NCI-H2107 (cell line): ENCODE results near the gene CUX1.

Source experiments
- DNase-seq: peaks from one replicate; lab custom pipeline; 2025; lab: John Stamatoyannopoulos, UW

CUX1 gene

GRCh38 chr7:101893341-101894082, 76.1 kb downstream of the CUX1 start:
- DNase-seq = no peak

GRCh38 chr7:101896316-101896715, 78.9 kb downstream of the CUX1 start:
- DNase-seq = no peak

GRCh38 chr7:101896941-101897340, 79.5 kb downstream of the CUX1 start:
- no peak for DNase-seq

GRCh38 chr7:101898106-101898505, 80.7 kb downstream of the CUX1 start:
- DNase-seq = no peak

DNA sequence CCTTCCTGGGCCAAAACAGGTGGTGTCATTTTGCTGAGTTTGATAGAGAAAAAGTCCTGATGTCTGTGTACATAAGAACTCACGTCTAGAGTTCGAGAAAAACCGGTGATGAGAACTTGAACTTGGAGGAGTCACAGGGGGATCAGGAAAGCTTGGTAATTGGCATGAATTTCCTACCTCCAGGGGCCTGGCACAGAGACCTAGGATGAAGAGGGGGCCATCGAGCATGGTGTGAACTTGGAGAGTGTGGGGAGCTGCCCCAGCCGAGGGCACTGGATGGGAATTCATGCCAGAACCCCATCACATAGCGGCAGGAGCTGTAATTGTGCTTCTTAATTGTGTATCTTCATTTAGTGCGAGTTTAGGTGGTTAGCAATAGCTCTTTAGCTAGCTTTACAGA, 82.2 kb downstream of the CUX1 start:
- no peak for DNase-seq

GRCh38 chr7:101900103-101900502, 82.7 kb downstream of the CUX1 start:
- DNase-seq = no peak

DNA sequence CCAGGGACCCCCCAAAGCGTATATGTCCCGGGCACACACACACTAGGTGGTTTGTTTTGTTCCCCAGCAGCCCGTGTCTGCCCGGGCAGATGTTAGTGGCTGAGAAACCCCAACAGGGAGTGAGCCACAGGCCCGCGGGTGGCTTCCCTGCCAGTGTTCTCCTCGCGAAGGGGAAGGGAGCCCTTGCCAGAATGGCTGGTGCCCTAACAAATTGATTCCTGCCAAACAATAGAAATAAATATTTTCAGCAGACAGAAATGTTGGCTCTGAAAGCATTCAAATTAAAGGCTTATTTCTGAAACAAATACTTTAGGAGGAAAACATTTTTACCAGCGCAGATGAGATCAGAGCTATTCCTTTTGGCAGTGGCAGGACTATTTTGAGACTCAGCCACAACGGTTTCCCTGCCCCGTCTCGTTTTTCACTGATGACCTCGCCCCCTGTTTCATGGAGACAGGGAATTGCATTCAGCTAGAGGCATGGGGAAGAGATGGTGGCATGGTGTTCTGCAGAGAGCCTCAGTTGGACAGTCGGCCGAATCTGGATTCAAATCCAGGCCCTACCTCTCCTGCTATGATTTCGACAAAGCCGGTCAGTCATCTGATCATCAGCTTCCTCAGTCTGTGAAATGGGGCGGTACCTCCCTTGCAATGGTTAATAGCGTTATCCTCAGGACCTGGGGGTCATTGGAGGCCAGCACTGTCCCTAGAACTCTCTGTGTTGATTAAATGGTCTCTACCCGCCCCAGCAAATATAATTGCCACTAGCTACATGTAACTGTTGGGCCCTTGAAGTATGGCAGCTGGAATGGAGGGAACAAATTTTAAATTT, 84.5 kb downstream of the CUX1 start:
- DNase-seq = no peak

DNA sequence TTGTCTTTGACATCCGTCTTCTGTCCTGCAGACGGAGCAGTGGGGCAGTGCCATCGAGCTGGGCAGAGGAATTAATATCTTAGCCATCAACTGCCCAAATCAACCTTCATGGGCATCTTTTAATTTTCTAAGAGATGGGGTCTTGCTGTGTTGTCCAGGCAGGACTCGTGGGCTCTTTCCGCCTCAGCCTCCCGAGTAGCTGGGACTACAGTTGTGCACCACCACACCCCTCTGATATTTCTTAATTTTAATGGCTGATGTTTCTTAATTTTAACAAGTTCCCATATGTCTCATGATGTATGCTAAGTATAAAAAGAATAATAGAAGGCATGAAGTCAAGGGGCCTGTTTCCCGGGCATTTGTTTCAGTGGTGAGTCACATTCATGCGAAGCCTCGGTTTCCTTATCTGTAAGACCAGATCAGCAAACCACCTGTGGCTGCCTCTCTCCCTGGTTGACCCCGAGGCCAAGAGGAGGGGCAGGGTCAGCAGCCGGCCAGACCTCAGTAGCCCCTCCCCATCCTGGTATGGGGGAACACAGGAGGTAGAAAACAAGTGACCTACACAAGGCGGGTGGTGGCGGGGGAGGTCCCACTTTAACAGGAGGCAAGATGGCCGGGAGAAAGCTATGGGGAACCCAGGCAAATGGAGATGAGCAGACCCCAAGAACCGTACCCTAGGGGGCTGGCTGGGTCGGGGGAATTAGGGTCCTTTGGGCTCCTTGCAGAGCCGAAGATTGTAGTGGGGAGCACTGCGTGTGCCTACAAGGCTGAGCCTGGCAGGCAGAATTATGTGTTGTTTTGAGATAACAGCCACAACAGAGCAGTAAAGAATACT, 85.5 kb downstream of the CUX1 start:
- DNase-seq = no peak

GRCh38 chr7:101903515-101903868, 86.1 kb downstream of the CUX1 start:
- DNase-seq = no peak

- DNase-seq = no peak
Observed at GRCh38 chr7:101904019-101904418, 86.6 kb downstream of the CUX1 start.

- no peak for DNase-seq
Observed at GRCh38 chr7:101905203-101905865, 87.9 kb downstream of the CUX1 start.

DNA sequence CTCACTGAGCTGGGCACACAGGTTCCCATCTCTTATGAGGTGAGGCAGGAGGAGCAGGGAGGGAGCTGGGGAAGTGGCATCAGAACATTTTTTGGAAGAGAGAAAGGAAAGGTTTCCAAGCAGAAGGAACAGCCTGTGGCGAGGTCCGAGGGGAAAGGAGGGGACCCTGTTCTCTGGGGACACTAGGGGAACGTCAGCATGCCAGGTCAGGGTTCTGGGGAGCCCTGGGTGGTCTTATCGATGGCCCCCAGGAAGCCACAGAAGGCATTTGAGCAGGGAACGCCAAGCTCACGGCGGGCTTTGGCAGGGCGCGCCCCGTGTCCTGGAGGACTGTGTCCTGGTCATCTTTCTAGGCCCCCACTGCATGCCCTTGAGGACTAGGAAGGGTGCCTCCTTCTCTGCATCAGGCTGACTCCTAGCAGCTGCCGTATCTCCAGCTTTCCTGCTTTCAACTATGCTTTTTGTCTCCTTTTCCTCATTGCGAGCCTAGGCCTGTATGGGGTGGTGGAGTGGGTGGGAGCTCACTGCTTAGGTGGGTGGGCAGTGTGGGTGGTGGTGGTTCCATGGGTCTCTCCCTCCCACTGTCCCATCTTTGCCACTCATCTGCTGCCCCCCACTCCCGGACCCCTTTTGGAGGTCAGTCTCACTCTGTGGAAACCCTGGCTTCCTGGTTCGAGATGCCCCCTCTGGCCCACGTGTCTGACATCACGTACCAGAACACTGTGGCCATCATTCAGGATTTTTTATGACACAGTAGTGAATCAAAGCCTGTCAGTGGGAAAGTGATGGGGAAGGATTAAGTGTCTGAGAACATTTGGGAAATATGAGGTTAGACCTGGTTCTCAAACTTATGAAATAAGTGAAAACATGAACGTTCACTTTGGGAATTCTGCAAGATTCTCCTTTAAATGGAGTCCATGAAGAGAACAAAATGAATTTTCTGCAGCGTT, 89.1 kb downstream of the CUX1 start:
- DNase-seq = no peak

DNA sequence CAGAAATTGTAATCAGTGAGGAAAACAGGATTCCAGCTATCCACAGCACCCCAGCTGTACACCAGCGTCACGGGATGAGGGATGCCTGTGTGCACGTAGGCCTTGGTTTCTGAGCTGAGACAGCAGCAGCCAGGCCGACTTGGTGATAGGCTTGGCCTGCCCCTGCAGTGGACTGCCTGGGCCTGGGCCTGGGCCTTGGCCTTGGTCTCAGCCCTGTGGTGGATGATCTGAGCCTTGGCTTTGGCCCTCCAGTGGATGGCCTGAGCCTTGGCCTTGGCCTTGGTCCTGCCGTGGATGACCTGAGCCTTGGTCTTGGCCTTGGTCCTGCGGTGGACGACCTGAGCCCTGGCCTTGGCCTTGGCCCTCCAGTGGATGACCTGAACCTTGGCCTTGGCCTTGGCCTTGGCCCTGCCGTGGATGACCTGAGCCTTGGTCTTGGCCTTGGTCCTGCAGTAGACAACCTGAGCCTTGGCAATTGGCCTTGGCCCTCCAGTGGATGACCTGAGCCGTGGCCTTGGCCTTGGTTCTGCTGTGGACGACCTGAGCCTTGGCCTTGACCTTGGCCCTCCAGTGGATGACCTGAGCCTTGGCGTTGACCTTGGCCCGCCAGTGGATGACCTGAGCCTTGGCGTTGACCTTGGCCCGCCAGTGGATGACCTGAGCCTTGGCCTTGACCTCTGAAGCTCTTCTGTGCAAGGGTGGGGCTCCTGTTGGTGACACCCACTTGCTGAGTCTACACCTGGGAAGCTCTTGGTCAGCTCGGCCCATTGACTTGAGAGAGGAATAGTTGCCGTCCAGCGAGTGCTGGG, 93.8 kb downstream of the CUX1 start:
- no peak for DNase-seq

DNA sequence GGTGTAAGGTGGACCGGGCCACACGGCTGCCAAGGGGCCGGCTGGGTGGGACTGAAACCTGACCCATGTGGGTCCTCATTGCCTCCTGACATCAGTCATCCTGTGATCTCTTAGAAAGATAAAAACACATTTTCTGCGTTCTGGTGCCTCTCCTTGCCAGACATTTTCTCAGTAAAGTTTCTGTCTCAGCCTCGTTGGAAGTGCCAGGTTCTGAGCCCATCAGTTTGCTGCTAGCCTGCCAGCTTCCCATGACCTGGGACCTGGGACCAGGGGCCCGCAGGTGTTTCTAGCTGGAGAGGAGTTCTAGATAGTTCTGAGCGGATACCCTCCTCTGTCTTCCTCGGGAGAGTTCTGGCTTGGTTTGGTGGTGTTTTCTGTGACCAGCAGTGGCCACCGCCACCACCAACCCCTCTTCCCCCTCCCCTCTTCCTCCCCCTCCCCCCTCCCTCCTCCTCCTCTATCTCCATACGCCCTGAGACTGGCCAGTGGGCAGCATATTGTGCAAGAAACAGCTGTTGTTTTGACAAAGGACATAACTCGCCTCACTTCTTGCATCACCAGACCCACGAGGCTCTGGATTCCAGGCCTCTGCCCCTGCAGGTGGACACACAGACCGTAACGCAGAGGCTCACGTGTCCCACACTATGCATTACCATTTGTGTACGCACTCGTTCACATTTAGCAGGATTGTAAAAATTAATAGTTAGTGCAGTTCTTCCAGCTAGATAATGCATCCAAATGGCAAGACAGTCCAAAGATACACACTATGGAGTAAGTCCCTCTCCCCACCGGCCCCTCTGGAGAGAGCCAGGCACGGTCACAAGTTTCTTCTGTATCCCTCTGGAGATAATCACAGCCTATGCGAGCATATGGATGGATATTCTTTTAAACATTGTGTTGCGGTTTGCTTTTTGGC, 94.6 kb downstream of the CUX1 start:
- DNase-seq = no peak

DNA sequence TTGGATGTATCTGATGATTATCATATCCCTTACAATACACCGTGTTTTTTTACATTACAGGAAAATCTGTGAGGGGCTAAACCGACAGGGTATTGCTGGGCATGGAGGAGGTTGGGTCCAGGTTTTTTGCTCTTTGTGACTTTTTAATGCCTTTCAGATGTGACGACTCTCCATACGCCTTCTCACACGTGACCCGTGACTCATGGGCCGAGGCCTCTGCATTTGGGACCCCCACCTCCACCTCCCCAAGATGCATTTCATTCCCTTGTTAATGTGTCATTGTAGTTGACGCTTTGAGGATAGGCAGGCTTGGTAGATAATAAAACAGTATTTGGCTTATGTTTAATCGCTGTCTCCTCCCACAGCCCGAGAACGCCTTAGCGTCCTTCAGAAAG, 95.3 kb downstream of the CUX1 start:
- no peak for DNase-seq

DNA sequence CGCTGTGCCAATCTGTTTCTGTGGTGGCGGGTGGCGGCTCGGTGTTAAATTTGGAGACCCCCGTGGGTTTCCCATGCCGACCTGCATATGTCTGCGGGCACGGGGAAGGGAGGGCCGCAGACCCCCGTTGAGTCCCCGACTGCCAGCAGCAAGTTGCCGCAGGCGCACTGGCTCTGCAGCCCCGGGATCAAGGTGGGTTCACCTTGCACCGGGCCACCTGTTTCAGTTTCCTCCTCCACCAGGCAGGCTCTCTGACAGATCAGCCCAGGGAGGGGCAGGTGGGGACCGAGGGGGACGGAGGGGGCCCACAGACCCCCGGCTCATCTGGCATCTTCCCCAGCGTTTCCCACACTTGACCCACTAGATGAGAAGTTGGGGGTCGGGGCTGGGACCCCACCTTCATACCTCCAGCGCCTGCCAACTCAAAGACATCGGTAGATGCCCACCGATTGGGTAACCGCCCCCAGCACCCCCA, 95.9 kb downstream of the CUX1 start:
- no peak for DNase-seq

DNA sequence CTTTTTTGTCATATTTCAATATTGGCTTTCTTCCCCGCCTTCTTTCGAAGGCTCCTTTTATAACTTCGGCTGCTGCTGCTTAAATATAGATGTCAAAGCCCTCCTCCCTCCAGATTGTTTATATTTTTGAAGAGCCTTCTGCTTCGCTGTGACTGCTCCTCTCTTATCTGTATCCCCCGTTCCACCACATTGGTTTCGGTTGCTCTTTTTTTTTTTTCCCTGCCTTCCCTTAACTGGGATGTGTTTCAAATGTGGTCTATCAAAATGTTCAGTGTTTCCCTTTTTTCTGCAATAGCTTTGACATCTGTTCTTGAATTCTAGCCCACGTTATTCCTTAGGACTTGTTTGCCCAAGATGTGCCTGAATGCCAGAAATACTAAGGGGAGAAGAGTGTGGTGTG, 96.4 kb downstream of the CUX1 start:
- DNase-seq = no peak

- no peak for DNase-seq
Observed at GRCh38 chr7:101915000-101915399, 97.6 kb downstream of the CUX1 start.
